Osteocyte (in vitro differentiated cells): ENCODE results near the gene CMSS1. TPM values are rescaled to one million over a fixed set of nuclear protein-coding genes. Genes with fewer than 3 reads are reported as not detected.

ENCODE experiments used
- DNase-seq: peaks from one replicate; pipeline ENCODE4 v3.0.0; 2021; ENCODE audit warnings: mixed read lengths; ENCODE audit not compliant: unreplicated experiment; ENCODE audit errors: extremely low spot score
- H3K27ac Mint-ChIP-seq: one replicate; pipeline ENCODE4 v1.8.0; 2021; ENCODE audit warnings: mild to moderate bottlenecking, mixed read lengths; ENCODE audit not compliant: unreplicated experiment
- H3K27me3 Mint-ChIP-seq: one replicate; pipeline ENCODE4 v1.8.0; 2021; ENCODE audit warnings: mixed read lengths; ENCODE audit not compliant: unreplicated experiment
- H3K36me3 Mint-ChIP-seq: one replicate; pipeline ENCODE4 v1.8.0; 2021; ENCODE audit warnings: mixed read lengths; ENCODE audit not compliant: unreplicated experiment
- H3K4me1 Mint-ChIP-seq: one replicate; pipeline ENCODE4 v1.8.0; 2021; ENCODE audit warnings: mixed read lengths; ENCODE audit not compliant: unreplicated experiment
- H3K4me3 Mint-ChIP-seq: one replicate; pipeline ENCODE4 v1.8.0; 2021; ENCODE audit warnings: mild to moderate bottlenecking, moderate library complexity, mixed read lengths; ENCODE audit not compliant: unreplicated experiment
- H3K9me3 Mint-ChIP-seq: one replicate; pipeline ENCODE4 v1.8.0; 2021; ENCODE audit warnings: mixed read lengths; ENCODE audit not compliant: unreplicated experiment
- long read RNA-seq: library from polyadenylated mRNA; unstranded; transcript quantifications from one replicate; pipeline ENCODE4 v2.0.0, GENCODE V29; 2021
- total RNA-seq: library from RNA; stranded (reverse); gene quantifications from 2 replicates; pipeline ENCODE4 v1.2.1, GENCODE V29; 2021
- TF ChIP-seq, protein P1 (sequence below): fragments of 200-600 bp; sonication (generic); IDR thresholded peaks from 2 replicates; pipeline ENCODE4 v1.5.0; 2021; ENCODE audit warnings: antibody characterized with exemption, mild to moderate bottlenecking, moderate library complexity

CMSS1 gene
- 38.5 and 47.2 TPM in 2 replicates for total RNA-seq
- long read RNA-seq, partial matches to known transcripts: 3 of 21 reads
- long read RNA-seq, other reads (novel, unspliced or antisense): 18 of 21 reads

DNA sequence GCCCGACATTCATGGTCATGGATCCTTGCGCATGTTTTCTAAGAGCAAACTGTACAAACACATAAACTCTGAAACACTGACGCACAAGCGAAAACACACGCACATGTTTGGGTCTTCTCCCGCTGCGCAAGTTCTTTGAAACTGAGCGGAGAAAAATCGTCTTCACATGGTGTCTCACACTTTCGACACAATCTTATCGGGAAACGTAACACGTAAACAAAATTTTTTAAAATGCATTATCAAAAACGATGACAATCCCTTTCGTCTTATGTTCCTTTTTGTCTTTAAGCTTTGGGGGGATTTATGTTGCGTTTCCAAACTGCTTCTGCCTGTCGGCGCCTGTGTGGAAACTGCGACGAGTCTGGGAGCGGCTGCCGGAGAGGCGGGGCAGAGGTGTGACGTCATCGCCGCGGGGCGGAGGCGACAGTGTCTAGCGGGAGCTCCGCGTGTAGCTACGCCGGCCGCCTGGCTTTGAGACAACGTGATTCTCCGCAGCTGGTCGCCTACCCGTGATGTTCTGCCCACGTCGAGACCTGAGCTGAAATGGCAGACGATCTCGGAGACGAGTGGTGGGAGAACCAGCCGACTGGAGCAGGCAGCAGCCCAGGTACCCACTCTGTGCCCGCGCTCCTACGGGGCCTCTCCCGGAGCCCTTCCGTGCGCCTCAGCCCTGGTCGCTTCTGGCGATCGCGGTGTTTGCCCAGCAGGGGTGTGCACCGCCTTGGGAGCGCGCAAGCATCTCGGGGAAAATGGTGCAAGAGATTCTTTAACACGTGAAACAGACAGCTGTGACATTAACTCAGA is at the start of gene CMSS1:
CMSS1 (plus strand) TSS at position 426 of the 804 bp plus-strand sequence.
- Mint-ChIP-seq H3K4me3 (peak within 1 kb of the TSS; percentile 93), H3K9me3 (no peaks in the 10 kb centered on the region), H3K4me1 (peaks cover 26% of the 10 kb centered on the region), H3K36me3 (no peaks in the 10 kb centered on the region), H3K27ac (peak within 1 kb of the TSS; percentile 99), H3K27me3 (no peaks in the 10 kb centered on the region)
- TF ChIP-seq, protein P1, sequence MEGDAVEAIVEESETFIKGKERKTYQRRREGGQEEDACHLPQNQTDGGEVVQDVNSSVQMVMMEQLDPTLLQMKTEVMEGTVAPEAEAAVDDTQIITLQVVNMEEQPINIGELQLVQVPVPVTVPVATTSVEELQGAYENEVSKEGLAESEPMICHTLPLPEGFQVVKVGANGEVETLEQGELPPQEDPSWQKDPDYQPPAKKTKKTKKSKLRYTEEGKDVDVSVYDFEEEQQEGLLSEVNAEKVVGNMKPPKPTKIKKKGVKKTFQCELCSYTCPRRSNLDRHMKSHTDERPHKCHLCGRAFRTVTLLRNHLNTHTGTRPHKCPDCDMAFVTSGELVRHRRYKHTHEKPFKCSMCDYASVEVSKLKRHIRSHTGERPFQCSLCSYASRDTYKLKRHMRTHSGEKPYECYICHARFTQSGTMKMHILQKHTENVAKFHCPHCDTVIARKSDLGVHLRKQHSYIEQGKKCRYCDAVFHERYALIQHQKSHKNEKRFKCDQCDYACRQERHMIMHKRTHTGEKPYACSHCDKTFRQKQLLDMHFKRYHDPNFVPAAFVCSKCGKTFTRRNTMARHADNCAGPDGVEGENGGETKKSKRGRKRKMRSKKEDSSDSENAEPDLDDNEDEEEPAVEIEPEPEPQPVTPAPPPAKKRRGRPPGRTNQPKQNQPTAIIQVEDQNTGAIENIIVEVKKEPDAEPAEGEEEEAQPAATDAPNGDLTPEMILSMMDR: peak; percentile 16
- DNase-seq: peak; percentile 97

GRCh38 chr3:99768126-99768525 is 49.5 kb upstream of the CMSS1 start:
- H3K36me3 Mint-ChIP-seq: peaks cover 56% of the 10 kb centered on the region
- H3K4me1 Mint-ChIP-seq: peaks cover 70% of the 10 kb centered on the region
- no peak overlapping the region for H3K4me3 Mint-ChIP-seq
- no peaks in the 10 kb centered on the region for H3K9me3 Mint-ChIP-seq
- TF ChIP-seq, protein P1: no peak
- no peaks in the 10 kb centered on the region for H3K27me3 Mint-ChIP-seq
- DNase-seq: no peak
- peak overlapping the region; percentile 65 for H3K27ac Mint-ChIP-seq

GRCh38 chr3:99768808-99769501 is 48.7 kb upstream of the CMSS1 start:
- no peak overlapping the region for H3K4me3 Mint-ChIP-seq
- peak overlapping the region; percentile 65 for H3K27ac Mint-ChIP-seq
- no peaks in the 10 kb centered on the region for H3K9me3 Mint-ChIP-seq
- DNase-seq: no peak
- TF ChIP-seq, protein P1: no peak
- peaks cover 51% of the 10 kb centered on the region for H3K36me3 Mint-ChIP-seq
- no peaks in the 10 kb centered on the region for H3K27me3 Mint-ChIP-seq
- H3K4me1 Mint-ChIP-seq: peaks cover 64% of the 10 kb centered on the region

GRCh38 chr3:99772171-99772570 is 45.5 kb upstream of the CMSS1 start:
- H3K4me1 Mint-ChIP-seq: peaks cover 70% of the 10 kb centered on the region
- TF ChIP-seq, protein P1: no peak
- no peaks in the 10 kb centered on the region for H3K27me3 Mint-ChIP-seq
- no peaks in the 10 kb centered on the region for H3K9me3 Mint-ChIP-seq
- peak overlapping the region; percentile 73 for H3K27ac Mint-ChIP-seq
- H3K4me3 Mint-ChIP-seq: no peak overlapping the region
- H3K36me3 Mint-ChIP-seq: peaks cover 65% of the 10 kb centered on the region
- DNase-seq: no peak

- H3K27me3 Mint-ChIP-seq: no peaks in the 10 kb centered on the region
- H3K27ac Mint-ChIP-seq: peak overlapping the region; percentile 73
- no peak for DNase-seq
- TF ChIP-seq, protein P1: no peak
- H3K36me3 Mint-ChIP-seq: peaks cover 65% of the 10 kb centered on the region
- peaks cover 70% of the 10 kb centered on the region for H3K4me1 Mint-ChIP-seq
- no peak overlapping the region for H3K4me3 Mint-ChIP-seq
- H3K9me3 Mint-ChIP-seq: no peaks in the 10 kb centered on the region
Observed at GRCh38 chr3:99772671-99773070, 45.0 kb upstream of the CMSS1 start.
